Fibroblast of pulmonary artery (primary cell): ENCODE data around the gene PLIN1.

Experiments
- DNase-seq: peaks from one replicate; pipeline ENCODE4 v3.0.0-alpha.2; 2010; ENCODE audit warnings: low read depth
- H3K4me3 ChIP-seq: replicated peaks from 2 replicates; pipeline ENCODE4 v1.5.1; 2011; ENCODE audit warnings: low read depth, mild to moderate bottlenecking, control low read depth, low read length, moderate library complexity
- CTCF ChIP-seq: IDR thresholded peaks from 2 replicates; pipeline ENCODE4 v1.5.1; 2011; ENCODE audit warnings: mild to moderate bottlenecking, control low read depth, low read length, inconsistent platforms; ENCODE audit errors: missing control alignments

Gene PLIN1

GRCh38 chr15:89667706-89667960 lies 11.5 kb downstream of the PLIN1 start:
- H3K4me3 ChIP-seq, result no peak overlapping the region
- DNase-seq, result no peak
- no peak for TF ChIP-seq CTCF

- no peak overlapping the region for H3K4me3 ChIP-seq
Measured at GRCh38 chr15:89666858-89667705, 12.1 kb downstream of the PLIN1 start.

GRCh38 chr15:89666184-89666857 lies 12.8 kb downstream of the PLIN1 start:
- H3K4me3 ChIP-seq, result no peak overlapping the region
- DNase-seq, result no peak
- no peak for TF ChIP-seq CTCF

More at GRCh38 chr15:89666858-89667705, 12.1 kb downstream of the PLIN1 start:
- DNase-seq, result no peak
- TF ChIP-seq CTCF, result no peak

GRCh38 chr15:89665449-89666181 lies 13.6 kb downstream of the PLIN1 start:
- H3K4me3 ChIP-seq, result peak overlapping the region; percentile 27
- peak; percentile 58 for DNase-seq
- TF ChIP-seq CTCF, result no peak

- no peak for TF ChIP-seq CTCF
- no peak overlapping the region for H3K4me3 ChIP-seq
- DNase-seq, result no peak
Measured at GRCh38 chr15:89664441-89665350, 14.5 kb downstream of the PLIN1 start.

- DNase-seq, result peak; percentile 95
- peak overlapping the region; percentile 23 for H3K4me3 ChIP-seq
- peak; percentile 3 for TF ChIP-seq CTCF
Measured at GRCh38 chr15:89662893-89663626, 16.1 kb downstream of the PLIN1 start.
